ENCODE measurements around the gene PDZD4.

- TF ChIP-seq CTCF (IDR thresholded peaks at IDR 0.05) (no peak), POLR2A (IDR thresholded peaks at IDR 0.05) (no peak)
Observed at GRCh38 chrX:153806999-153807575, 23.3 kb downstream of the PDZD4 start.

Data from lower leg skin (tissue), 3 donors.